Sigmoid colon (tissue), 7 donors: ENCODE results near the gene TIMM13. TPM values are rescaled to one million over a fixed set of nuclear protein-coding genes. Genes with fewer than 3 reads are reported as not detected.

Experiments used
- DNase-seq: peaks from one replicate; pipeline ENCODE4 v3.0.0-alpha.2; 2019
- H3K27ac ChIP-seq, 4 donors: fragments of 200-600 bp; sonication (generic); one replicate each; pipeline ENCODE4 v1.5.1; 2016 to 2019; ENCODE audit warnings: mild to moderate bottlenecking in 1 of 4
- H3K27me3 ChIP-seq, 3 donors: fragments of 200-600 bp; sonication (generic); one replicate each; pipeline ENCODE4 v1.5.1; 2019; ENCODE audit warnings: mild to moderate bottlenecking in 1 of 3
- H3K36me3 ChIP-seq, 4 donors: fragments of 200-600 bp; sonication (generic); one replicate each; pipeline ENCODE4 v1.5.1; 2016 to 2019
- H3K4me1 ChIP-seq, 4 donors: fragments of 200-600 bp; sonication (generic); one replicate each; pipeline ENCODE4 v1.5.1; 2017 to 2019
- H3K4me3 ChIP-seq, 4 donors: fragments of 200-600 bp; sonication (generic); one replicate each; pipeline ENCODE4 v1.5.1; 2017 to 2019; ENCODE audit warnings: mild to moderate bottlenecking in 2 of 4, moderate library complexity in 1 of 4
- H3K9me3 ChIP-seq, 4 donors: fragments of 200-600 bp in 3 of 4; sonication (generic) in 3 of 4; one replicate each; pipeline versions ENCODE4 v1.5.1 to v1.6.1; 2013 to 2019
- EP300 ChIP-seq, 4 donors: sonication (generic); formaldehyde crosslinking; IDR thresholded peaks; one replicate each; pipeline ENCODE4 v1.6.1; 2017; ENCODE audit warnings: antibody characterized with exemption in 4 of 4
- POLR2A ChIP-seq, 2 donors: fragments of 450-650 bp; IDR thresholded peaks; one replicate each; pipeline ENCODE4 v1.6.1; 2016; ENCODE audit warnings: antibody characterized with exemption in 2 of 2, mild to moderate bottlenecking in 2 of 2, moderate library complexity in 2 of 2
- POLR2AphosphoS5 ChIP-seq, 4 donors: sonication (generic); formaldehyde crosslinking; IDR thresholded peaks; one replicate each; pipeline ENCODE4 v1.6.1; 2017; ENCODE audit warnings: antibody characterized with exemption in 4 of 4
- WGBS, 2 donors: extraction: QIAGEN DNeasy Blood & Tissue Kit; methylation state at CpG; one replicate each; pipeline ENCODE4 v1.1.7; 2013; 5-methylcytosine and 5-hydroxymethylcytosine counted together
- intact Hi-C: fragments of 100-400 bp; cut with DNase I; formaldehyde crosslinking; loops from one replicate; pipeline ENCODE4 v1.15.1; 2023
- polyA plus RNA-seq, 3 donors: library from polyadenylated mRNA; stranded (reverse); fragments of 200-250 nt; gene quantifications; one replicate each; pipeline ENCODE4 v1.2.3, GENCODE V29; 2013
- total RNA-seq, 4 donors: library from RNA; depleted of rRNA; stranded (reverse); fragments of >200 nt; gene quantifications; one replicate each; pipeline ENCODE4 v1.1.0, GENCODE V29; 2016
- TF ChIP-seq, protein P1 (sequence below), 4 experiments: fragments of 450-650 bp in 3 of 4; fragments of 200-600 bp in 1 of 4; IDR thresholded peaks; one replicate each; pipeline ENCODE4 v1.5.1; 2016 to 2019; ENCODE audit warnings: antibody characterized with exemption in 4 of 4, mild to moderate bottlenecking in 3 of 4, moderate library complexity in 2 of 4
- donor health status: healthy with polysubstance abuse.
- donor health status: Bipolar disorder and iron deficiency.
- donor health status: healthy.

TIMM13 gene
- total and polyA plus RNA-seq, 7 donors: 23.6 to 135 (median 29.3) TPM

DNA sequence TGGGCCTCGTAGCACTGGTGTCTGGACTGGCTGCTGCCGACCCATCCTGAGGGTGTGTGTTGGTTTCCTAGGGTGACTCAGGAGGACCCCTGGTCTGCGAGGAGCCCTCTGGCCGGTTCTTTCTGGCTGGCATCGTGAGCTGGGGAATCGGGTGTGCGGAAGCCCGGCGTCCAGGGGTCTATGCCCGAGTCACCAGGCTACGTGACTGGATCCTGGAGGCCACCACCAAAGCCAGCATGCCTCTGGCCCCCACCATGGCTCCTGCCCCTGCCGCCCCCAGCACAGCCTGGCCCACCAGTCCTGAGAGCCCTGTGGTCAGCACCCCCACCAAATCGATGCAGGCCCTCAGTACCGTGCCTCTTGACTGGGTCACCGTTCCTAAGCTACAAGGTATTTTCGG lies 13.8 kb downstream of the TIMM13 start:
- Histone ChIP-seq H3K27me3 (peaks cover 0 to 4% (median 0%) of the 10 kb centered on the region in 3 donors), H3K36me3 (peaks cover 0 to 16% (median 2%) of the 10 kb centered on the region in 4 donors), H3K27ac (no peak overlapping the region), H3K4me1 (no peaks in the 10 kb centered on the region), H3K9me3 (no peaks in the 10 kb centered on the region), H3K4me3 (no peak overlapping the region)
- TF ChIP-seq, protein P1, sequence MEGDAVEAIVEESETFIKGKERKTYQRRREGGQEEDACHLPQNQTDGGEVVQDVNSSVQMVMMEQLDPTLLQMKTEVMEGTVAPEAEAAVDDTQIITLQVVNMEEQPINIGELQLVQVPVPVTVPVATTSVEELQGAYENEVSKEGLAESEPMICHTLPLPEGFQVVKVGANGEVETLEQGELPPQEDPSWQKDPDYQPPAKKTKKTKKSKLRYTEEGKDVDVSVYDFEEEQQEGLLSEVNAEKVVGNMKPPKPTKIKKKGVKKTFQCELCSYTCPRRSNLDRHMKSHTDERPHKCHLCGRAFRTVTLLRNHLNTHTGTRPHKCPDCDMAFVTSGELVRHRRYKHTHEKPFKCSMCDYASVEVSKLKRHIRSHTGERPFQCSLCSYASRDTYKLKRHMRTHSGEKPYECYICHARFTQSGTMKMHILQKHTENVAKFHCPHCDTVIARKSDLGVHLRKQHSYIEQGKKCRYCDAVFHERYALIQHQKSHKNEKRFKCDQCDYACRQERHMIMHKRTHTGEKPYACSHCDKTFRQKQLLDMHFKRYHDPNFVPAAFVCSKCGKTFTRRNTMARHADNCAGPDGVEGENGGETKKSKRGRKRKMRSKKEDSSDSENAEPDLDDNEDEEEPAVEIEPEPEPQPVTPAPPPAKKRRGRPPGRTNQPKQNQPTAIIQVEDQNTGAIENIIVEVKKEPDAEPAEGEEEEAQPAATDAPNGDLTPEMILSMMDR (IDR thresholded peaks at IDR 0.05): no peak
- no peak for DNase-seq
- 86 to 96% methylated on average over 16 of the region's 16 CpGs for WGBS, 2 donors
- intact Hi-C loops: no loop called here

DNA sequence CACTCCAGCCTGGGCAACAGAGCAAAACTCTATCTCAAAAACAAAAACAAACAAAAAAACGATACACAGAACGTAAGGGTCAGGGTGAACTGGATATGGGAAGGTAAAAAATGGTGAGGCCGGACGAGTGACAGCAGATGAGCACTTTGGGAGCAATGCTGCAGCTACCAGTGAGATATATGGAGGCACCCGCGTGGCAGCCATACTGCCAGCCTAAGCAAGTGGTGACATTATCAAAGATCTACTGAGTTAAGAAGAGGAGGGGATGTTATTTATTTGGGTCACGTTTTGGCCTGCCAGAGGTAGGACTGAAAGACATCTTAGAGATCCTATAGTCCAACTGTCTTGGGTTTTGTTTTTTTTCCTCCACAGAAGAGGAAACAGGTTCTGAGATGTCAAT lies 14.2 kb downstream of the TIMM13 start:
- Histone ChIP-seq H3K4me1 (no peaks in the 10 kb centered on the region), H3K36me3 (peaks cover 0 to 16% (median 2%) of the 10 kb centered on the region in 4 donors), H3K4me3 (no peak overlapping the region), H3K27me3 (peaks cover 0 to 9% (median 0%) of the 10 kb centered on the region in 3 donors), H3K9me3 (no peaks in the 10 kb centered on the region), H3K27ac (no peak overlapping the region)
- intact Hi-C loops: no loop called here
- TF ChIP-seq EP300 (IDR thresholded peaks at IDR 0.05): no peak
- TF ChIP-seq POLR2AphosphoS5 (IDR thresholded peaks at IDR 0.05): no peak
- TF ChIP-seq, protein P1 (IDR thresholded peaks at IDR 0.05): no peak
- no peak for TF ChIP-seq POLR2A (IDR thresholded peaks at IDR 0.05)
- DNase-seq: no peak
- 66 to 88% methylated on average over 7 of the region's 7 CpGs for WGBS, 2 donors

DNA sequence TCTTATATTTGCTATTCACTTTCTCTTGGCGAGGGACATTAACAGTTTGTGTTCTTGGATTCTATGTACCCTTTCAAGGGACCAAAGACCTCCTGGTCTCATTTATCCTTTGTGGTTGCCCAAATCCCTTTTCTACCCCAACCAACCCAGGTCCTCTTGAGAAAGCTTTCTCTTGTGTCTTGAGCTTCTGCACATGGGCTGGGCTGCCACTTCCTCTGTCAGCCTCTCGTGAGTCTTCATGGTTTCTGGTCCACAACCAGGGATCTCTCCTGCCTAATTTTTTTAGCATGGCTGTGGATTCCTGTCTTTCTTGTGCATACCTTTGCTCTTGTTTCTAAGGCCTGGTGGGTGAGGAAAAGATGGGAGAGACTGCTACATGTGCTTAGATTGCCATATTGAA lies 14.9 kb downstream of the TIMM13 start:
- H3K9me3 ChIP-seq: no peaks in the 10 kb centered on the region
- peaks cover 0 to 11% (median 2%) of the 10 kb centered on the region in 4 donors for H3K36me3 ChIP-seq
- no peak overlapping the region for H3K27ac ChIP-seq
- H3K4me3 ChIP-seq: no peak overlapping the region
- DNase-seq: no peak
- TF ChIP-seq, protein P1 (IDR thresholded peaks at IDR 0.05): no peak
- TF ChIP-seq POLR2AphosphoS5 (IDR thresholded peaks at IDR 0.05) (no peak), POLR2A (IDR thresholded peaks at IDR 0.05) (no peak), EP300 (IDR thresholded peaks at IDR 0.05) (no peak)
- intact Hi-C loops: no loop called here
- no peaks in the 10 kb centered on the region for H3K4me1 ChIP-seq
- 51 to 53% methylated on average over 2 of the region's 2 CpGs for WGBS, 2 donors
- peaks cover 0 to 11% (median 0%) of the 10 kb centered on the region in 3 donors for H3K27me3 ChIP-seq

DNA sequence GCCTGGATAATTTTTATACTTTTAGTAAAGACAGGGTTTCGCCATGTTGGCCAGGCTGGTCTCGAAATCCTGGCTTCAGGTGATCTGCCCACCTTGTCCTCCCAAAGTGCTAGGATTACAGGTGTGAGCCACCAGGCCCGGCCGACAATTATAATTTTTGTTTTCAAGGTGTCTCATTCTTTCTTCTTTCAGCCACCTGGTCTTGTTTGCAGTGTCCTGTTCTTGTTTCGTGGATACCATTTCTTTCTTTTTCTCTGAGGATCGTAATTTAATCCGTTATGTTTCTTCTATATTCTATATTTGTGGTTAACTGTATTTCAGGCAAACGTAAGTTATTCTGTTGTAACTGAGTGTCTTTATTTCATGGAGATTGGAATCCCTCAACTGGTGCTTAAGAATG lies 15.7 kb downstream of the TIMM13 start:
- no peaks in the 10 kb centered on the region for H3K4me1 ChIP-seq
- peaks cover 0 to 11% (median 0%) of the 10 kb centered on the region in 3 donors for H3K27me3 ChIP-seq
- TF ChIP-seq POLR2AphosphoS5 (IDR thresholded peaks at IDR 0.05): no peak
- no peak for TF ChIP-seq POLR2A (IDR thresholded peaks at IDR 0.05)
- no peak for TF ChIP-seq EP300 (IDR thresholded peaks at IDR 0.05)
- TF ChIP-seq, protein P1 (IDR thresholded peaks at IDR 0.05): no peak
- intact Hi-C loops: no loop called here
- no peak overlapping the region for H3K4me3 ChIP-seq
- H3K36me3 ChIP-seq: peaks cover 0 to 5% (median 2%) of the 10 kb centered on the region in 4 donors
- H3K9me3 ChIP-seq: no peaks in the 10 kb centered on the region
- H3K27ac ChIP-seq: no peak overlapping the region
- 92 to 93% methylated on average over 8 of the region's 8 CpGs for WGBS, 2 donors
- no peak for DNase-seq

- Histone ChIP-seq H3K27me3 (peaks cover 0 to 11% (median 0%) of the 10 kb centered on the region in 3 donors), H3K9me3 (no peaks in the 10 kb centered on the region), H3K36me3 (no peaks in the 10 kb centered on the region), H3K4me3 (no peak overlapping the region), H3K4me1 (no peaks in the 10 kb centered on the region), H3K27ac (no peak overlapping the region)
- 94 to 97% methylated on average over 7 of the region's 7 CpGs for WGBS, 2 donors
- no peak for DNase-seq
- intact Hi-C loops: no loop called here
- TF ChIP-seq POLR2A (IDR thresholded peaks at IDR 0.05): no peak
- TF ChIP-seq, protein P1 (IDR thresholded peaks at IDR 0.05): no peak
- TF ChIP-seq EP300 (IDR thresholded peaks at IDR 0.05): no peak
- no peak for TF ChIP-seq POLR2AphosphoS5 (IDR thresholded peaks at IDR 0.05)
Observed at GRCh38 chr19:2410023-2410422, 17.4 kb downstream of the TIMM13 start.
